Right hindlimb (tissue), 1 donor: ENCODE data around the gene EGFL6.
"Not testable (repeated sequence)": the region's sequence is repeated elsewhere in the genome, so short reads cannot be mapped to it uniquely, and the experiment has no call there.

Experiments
- DNase-seq: peaks from one replicate; pipeline ENCODE4 v3.0.0-alpha.2; 2018

The EGFL6 gene

GRCh38 chrX:13598877-13599276 is 29.5 kb downstream of the EGFL6 start:
- DNase-seq, result no peak

GRCh38 chrX:13599491-13599890 is 30.1 kb downstream of the EGFL6 start:
- no peak for DNase-seq

GRCh38 chrX:13605611-13606010 is 36.2 kb downstream of the EGFL6 start:
- DNase-seq, result no peak

- no peak for DNase-seq
These were observed 38.1 kb downstream of the EGFL6 start for GRCh38 chrX:13607331-13607995.

- DNase-seq, result no peak
These were observed 38.6 kb downstream of the EGFL6 start for GRCh38 chrX:13607996-13608365.

GRCh38 chrX:13614154-13614553 is 44.8 kb downstream of the EGFL6 start:
- no peak for DNase-seq

- no peak for DNase-seq
These were observed 50.8 kb downstream of the EGFL6 start for GRCh38 chrX:13620207-13620606.

GRCh38 chrX:13622401-13622964 is 53.1 kb downstream of the EGFL6 start:
- DNase-seq, result no peak

GRCh38 chrX:13627306-13627705 is 57.9 kb downstream of the EGFL6 start:
- no peak for DNase-seq

GRCh38 chrX:13637224-13637623 is 67.8 kb downstream of the EGFL6 start:
- not testable (repeated sequence) for DNase-seq

- DNase-seq, result no peak
These were observed 68.6 kb downstream of the EGFL6 start for GRCh38 chrX:13638021-13638420.

- no peak for DNase-seq
These were observed 69.4 kb downstream of the EGFL6 start for GRCh38 chrX:13638826-13639225.

- DNase-seq, result not testable (repeated sequence)
These were observed 72.3 kb downstream of the EGFL6 start for GRCh38 chrX:13641684-13642083.

GRCh38 chrX:13645464-13646153 is 76.2 kb downstream of the EGFL6 start:
- DNase-seq, result no peak

GRCh38 chrX:13646154-13646549 is 76.8 kb downstream of the EGFL6 start:
- peak; percentile 74 for DNase-seq

- peak; percentile 49 for DNase-seq
These were observed 78.4 kb downstream of the EGFL6 start for GRCh38 chrX:13647709-13648212.

- DNase-seq, result not testable (repeated sequence)
These were observed 78.9 kb downstream of the EGFL6 start for GRCh38 chrX:13648336-13648735.

GRCh38 chrX:13649838-13650237 is 80.4 kb downstream of the EGFL6 start:
- peak; percentile 35 for DNase-seq

GRCh38 chrX:13650318-13650717 is 80.9 kb downstream of the EGFL6 start:
- no peak for DNase-seq

GRCh38 chrX:13651150-13651549 is 81.7 kb downstream of the EGFL6 start:
- no peak for DNase-seq

- no peak for DNase-seq
These were observed 82.9 kb downstream of the EGFL6 start for GRCh38 chrX:13652287-13652793.

GRCh38 chrX:13652850-13653693 is 83.7 kb downstream of the EGFL6 start, which contains the start of gene TCEANC:
TCEANC (plus strand) TSS chrX:13653141; CDS start chrX:13662509, 9,368 bp downstream.
- DNase-seq, result peak; percentile 97

GRCh38 chrX:13654116-13654515 is 84.7 kb downstream of the EGFL6 start:
- DNase-seq, result no peak
